Common myeloid progenitor, CD34-positive (primary cell): ENCODE results near the gene BBC3.

Experiments used
- CTCF ChIA-PET: fragments of 350-600 bp; sonication (Branson Sonifier 250); formaldehyde crosslinking; loops from one replicate; lab custom pipeline; 2021; ENCODE audit warnings: antibody characterized with exemption; lab: Charles Lee
- POLR2A ChIA-PET: fragments of 350-600 bp; sonication (Branson Sonifier 250); formaldehyde crosslinking; loops from one replicate; lab custom pipeline; 2021; ENCODE audit warnings: antibody characterized with exemption; lab: Charles Lee
- DNase-seq, 3 donors: peaks; one replicate each; pipeline versions ENCODE4 v3.0.0 to v3.0.0-alpha.2; 2013
- H3K27ac ChIP-seq, 2 experiments: 1 replicate in 1 of 2; 2 replicates in 1 of 2; pipeline ENCODE4 v1.7.0; 2013; ENCODE audit warnings: inconsistent platforms in 2 of 2, low read length in 2 of 2, mild to moderate bottlenecking in 2 of 2, low read depth in 1 of 2, moderate library complexity in 1 of 2; ENCODE audit not compliant: severe bottlenecking in 2 of 2, insufficient read depth in 1 of 2, poor library complexity in 1 of 2
- H3K27me3 ChIP-seq, 5 experiments: replicated peaks in 2 of 5; 1 replicate in 3 of 5; 2 replicates in 2 of 5; pipeline versions ENCODE4 v1.6.1 to v1.7.0; 2013; ENCODE audit warnings: low read length in 4 of 5, mild to moderate bottlenecking in 2 of 5, moderate library complexity in 2 of 5, inconsistent platforms in 1 of 5; ENCODE audit not compliant: insufficient read depth in 5 of 5, control insufficient read depth in 4 of 5
- H3K36me3 ChIP-seq, 4 experiments: 1 replicate in 2 of 4; 2 replicates in 2 of 4; pipeline versions ENCODE4 v1.6.1 to v1.7.0; 2013; ENCODE audit warnings: low read length in 3 of 4, control low read depth in 1 of 4, mild to moderate bottlenecking in 1 of 4; ENCODE audit not compliant: control insufficient read depth in 4 of 4, insufficient read depth in 4 of 4
- H3K4me1 ChIP-seq, 4 experiments: 1 replicate in 3 of 4; 2 replicates in 1 of 4; pipeline versions ENCODE4 v1.6.1 to v1.7.1; 2013; ENCODE audit warnings: low read length in 3 of 4, mild to moderate bottlenecking in 3 of 4, control low read depth in 1 of 4, inconsistent platforms in 1 of 4, moderate library complexity in 1 of 4; ENCODE audit not compliant: control insufficient read depth in 4 of 4, insufficient read depth in 4 of 4; ENCODE audit errors: control extremely low read depth in 1 of 4
- H3K4me3 ChIP-seq, 7 experiments: 1 replicate in 4 of 7; 2 replicates in 3 of 7; pipeline versions ENCODE4 v1.5.1 to v1.7.0; 2013; ENCODE audit warnings: mild to moderate bottlenecking in 7 of 7, low read length in 6 of 7, moderate library complexity in 6 of 7, inconsistent platforms in 2 of 7, low read depth in 2 of 7, control low read depth in 1 of 7; ENCODE audit not compliant: insufficient read depth in 4 of 7, control insufficient read depth in 1 of 7; ENCODE audit errors: extremely low read depth in 1 of 7
- H3K9me3 ChIP-seq, 5 experiments: 1 replicate in 4 of 5; 2 replicates in 1 of 5; pipeline versions ENCODE4 v1.6.1 to v1.7.1; 2013; ENCODE audit warnings: low read length in 4 of 5, mild to moderate bottlenecking in 2 of 5, inconsistent platforms in 1 of 5, low read depth in 1 of 5, moderate library complexity in 1 of 5; ENCODE audit not compliant: control insufficient read depth in 4 of 5, insufficient read depth in 2 of 5; ENCODE audit errors: control extremely low read depth in 1 of 5
- WGBS: methylation state at CpG from one replicate; pipeline ENCODE4 v1.1.5; 2013; ENCODE audit not compliant: insufficient coverage; 5-methylcytosine and 5-hydroxymethylcytosine counted together

BBC3 gene

GRCh38 chr19:47240996-47241918, 10.3 kb upstream of the BBC3 start:
- Histone ChIP-seq H3K9me3 (no peaks in the 10 kb centered on the region), H3K4me3 (peak overlapping the region in 1 of 7 experiments; percentile 11), H3K36me3 (no peaks in the 10 kb centered on the region), H3K27me3 (peaks cover 0 to 39% (median 26%) of the 10 kb centered on the region in 5 experiments), H3K4me1 (peaks cover 0 to 49% (median 27%) of the 10 kb centered on the region in 4 experiments), H3K27ac (no peak overlapping the region)
- peak; percentile 80 to 90 (median 90) for DNase-seq
- 13% methylated on average over 6 of the region's 27 CpGs for WGBS
- CTCF ChIA-PET: no interaction called here
- POLR2A ChIA-PET: interaction anchor here (4.0 kb wide), 1 partner anchor 15 kb away, joined by 23 read pairs; no protein-coding TSS in a partner anchor

- WGBS: 66% methylated on average over 5 of the region's 6 CpGs
- DNase-seq: no peak
- ChIA-PET POLR2A (interaction anchor here (4.0 kb wide), 1 partner anchor 15 kb away, joined by 23 read pairs; no protein-coding TSS in a partner anchor), CTCF (no interaction called here)
- no peak overlapping the region for H3K4me3 ChIP-seq
- no peaks in the 10 kb centered on the region for H3K36me3 ChIP-seq
- H3K4me1 ChIP-seq: peaks cover 0 to 49% (median 27%) of the 10 kb centered on the region in 4 experiments
- no peak overlapping the region for H3K27ac ChIP-seq
- peaks cover 0 to 39% (median 26%) of the 10 kb centered on the region in 5 experiments for H3K27me3 ChIP-seq
- H3K9me3 ChIP-seq: no peaks in the 10 kb centered on the region
Measured at GRCh38 chr19:47240556-47240955, 9.6 kb upstream of the BBC3 start.

- DNase-seq: peak in 2 of 3 donors; percentile 74 to 81
- Histone ChIP-seq H3K36me3 (no peaks in the 10 kb centered on the region), H3K27ac (no peak overlapping the region), H3K4me3 (peak overlapping the region in 1 of 7 experiments; percentile 43), H3K27me3 (peaks cover 0 to 39% (median 26%) of the 10 kb centered on the region in 5 experiments), H3K4me1 (peaks cover 0 to 46% (median 25%) of the 10 kb centered on the region in 4 experiments), H3K9me3 (no peaks in the 10 kb centered on the region)
- under 1% methylated on average over 55 of the region's 62 CpGs for WGBS
- CTCF ChIA-PET: interaction anchor here (2.3 kb wide), 1 partner anchor 13 kb away, joined by 6 read pairs; no protein-coding TSS in a partner anchor
- POLR2A ChIA-PET: interaction anchor here (4.0 kb wide), 1 partner anchor 14 kb away, joined by 23 read pairs; no protein-coding TSS in a partner anchor
Measured at GRCh38 chr19:47239610-47240296, 8.8 kb upstream of the BBC3 start.

- WGBS: 10% methylated on average over 11 of the region's 16 CpGs
- no peaks in the 10 kb centered on the region for H3K9me3 ChIP-seq
- H3K36me3 ChIP-seq: no peaks in the 10 kb centered on the region
- H3K4me3 ChIP-seq: peak overlapping the region in 3 of 7 experiments; percentile 28 to 45 (median 43)
- H3K27ac ChIP-seq: no peak overlapping the region
- peaks cover 0 to 39% (median 26%) of the 10 kb centered on the region in 5 experiments for H3K27me3 ChIP-seq
- peaks cover 0 to 44% (median 22%) of the 10 kb centered on the region in 4 experiments for H3K4me1 ChIP-seq
- ChIA-PET POLR2A (interaction anchor here (4.0 kb wide), 1 partner anchor 13 kb away, joined by 23 read pairs; no protein-coding TSS in a partner anchor), CTCF (interaction anchor here (2.3 kb wide), 1 partner anchor 13 kb away, joined by 6 read pairs; no protein-coding TSS in a partner anchor)
- DNase-seq: peak in 2 of 3 donors; percentile 42 to 46
Measured at GRCh38 chr19:47239152-47239551, 8.2 kb upstream of the BBC3 start.

GRCh38 chr19:47236072-47236675, 5.2 kb upstream of the BBC3 start:
- H3K4me1 ChIP-seq: peaks cover 0 to 33% (median 14%) of the 10 kb centered on the region in 4 experiments
- H3K9me3 ChIP-seq: no peaks in the 10 kb centered on the region
- no peaks in the 10 kb centered on the region for H3K36me3 ChIP-seq
- POLR2A ChIA-PET: no interaction called here
- H3K4me3 ChIP-seq: no peak overlapping the region
- H3K27ac ChIP-seq: no peak overlapping the region
- CTCF ChIA-PET: no interaction called here
- DNase-seq: no peak
- peaks cover 0 to 28% (median 19%) of the 10 kb centered on the region in 5 experiments for H3K27me3 ChIP-seq
- 98% methylated on average over 5 of the region's 12 CpGs for WGBS

GRCh38 chr19:47232422-47233211, 1.6 kb upstream of the BBC3 start:
- H3K27ac ChIP-seq: no peak overlapping the region
- peaks cover 0 to 44% (median 40%) of the 10 kb centered on the region in 4 experiments for H3K4me1 ChIP-seq
- POLR2A ChIA-PET: interaction anchor here (0.6 to 0.7 kb wide), 2 partner anchors 11 to 19 kb away, joined by 3 read pairs; no protein-coding TSS in a partner anchor
- no peaks in the 10 kb centered on the region for H3K36me3 ChIP-seq
- no peaks in the 10 kb centered on the region for H3K9me3 ChIP-seq
- no peak overlapping the region for H3K4me3 ChIP-seq
- peaks cover 0 to 40% (median 15%) of the 10 kb centered on the region in 5 experiments for H3K27me3 ChIP-seq
- WGBS: 68% methylated on average over 13 of the region's 16 CpGs
- CTCF ChIA-PET: interaction anchor here (0.6 to 1.4 kb wide), 3 partner anchors 11 to 107 kb away, joined by 3 to 4 read pairs (median 3); no protein-coding TSS in a partner anchor
- peak in 1 of 3 donors; percentile 19 for DNase-seq
